Trophoblast cell (in vitro differentiated cells and primary cell): ENCODE data around the gene JUP.

Experiments
- DNase-seq, 2 donors: peaks; one replicate each; pipeline ENCODE4 v3.0.0-alpha.2; 2016
- H2AFZ ChIP-seq: 2 replicates; pipeline ENCODE4 v1.6.1; 2013; ENCODE audit warnings: low read length, moderate library complexity, mild to moderate bottlenecking; ENCODE audit not compliant: insufficient read depth, poor library complexity
- H2AK5ac ChIP-seq: 2 replicates; pipeline ENCODE4 v1.6.1; 2013; ENCODE audit warnings: mild to moderate bottlenecking, low read length
- H2BK120ac ChIP-seq: 2 replicates; pipeline ENCODE4 v1.6.1; 2013; ENCODE audit warnings: low read length, mild to moderate bottlenecking, moderate library complexity; ENCODE audit not compliant: insufficient read depth, poor library complexity
- H2BK12ac ChIP-seq: 2 replicates; pipeline ENCODE4 v1.6.1; 2013; ENCODE audit warnings: mild to moderate bottlenecking, low read length, moderate library complexity
- H2BK5ac ChIP-seq: 2 replicates; pipeline ENCODE4 v1.6.1; 2013; ENCODE audit warnings: low read length, low read depth, moderate library complexity, mild to moderate bottlenecking; ENCODE audit not compliant: poor library complexity
- H3K14ac ChIP-seq: 2 replicates; pipeline ENCODE4 v1.6.1; 2013; ENCODE audit warnings: mild to moderate bottlenecking, low read length
- H3K18ac ChIP-seq: 2 replicates; pipeline ENCODE4 v1.6.1; 2013; ENCODE audit warnings: mild to moderate bottlenecking, low read length
- H3K23ac ChIP-seq: 2 replicates; pipeline ENCODE4 v1.6.1; 2013; ENCODE audit warnings: low read length
- H3K27ac ChIP-seq: 2 replicates; pipeline ENCODE4 v1.5.1; 2013; ENCODE audit warnings: low read depth, mild to moderate bottlenecking, inconsistent platforms, low read length, moderate library complexity
- H3K27me3 ChIP-seq: 2 replicates; pipeline ENCODE4 v1.6.1; 2013; ENCODE audit warnings: inconsistent platforms, mild to moderate bottlenecking, low read length, moderate library complexity; ENCODE audit not compliant: insufficient read depth
- H3K36me3 ChIP-seq, 2 experiments: 1 replicate in 1 of 2; 2 replicates in 1 of 2; pipeline ENCODE4 v1.6.1; 2013; ENCODE audit warnings: low read length in 2 of 2, mild to moderate bottlenecking in 2 of 2, moderate library complexity in 1 of 2; ENCODE audit not compliant: insufficient read depth in 2 of 2, control insufficient read depth in 1 of 2
- H3K4ac ChIP-seq: 2 replicates; pipeline ENCODE4 v1.6.1; 2013; ENCODE audit warnings: low read depth, mild to moderate bottlenecking, low read length, moderate library complexity
- H3K4me1 ChIP-seq, 2 experiments: 1 replicate in 1 of 2; 2 replicates in 1 of 2; pipeline ENCODE4 v1.6.1; 2013; ENCODE audit warnings: low read length in 2 of 2, mild to moderate bottlenecking in 2 of 2, moderate library complexity in 1 of 2; ENCODE audit not compliant: insufficient read depth in 2 of 2, control insufficient read depth in 1 of 2
- H3K4me2 ChIP-seq: 2 replicates; pipeline ENCODE4 v1.6.1; 2013; ENCODE audit warnings: inconsistent platforms, mild to moderate bottlenecking, low read length, moderate library complexity
- H3K4me3 ChIP-seq: 2 replicates; pipeline ENCODE4 v1.5.1; 2013; ENCODE audit warnings: mild to moderate bottlenecking, low read depth, low read length, inconsistent platforms
- H3K79me1 ChIP-seq: one replicate; pipeline ENCODE4 v1.6.1; 2013; ENCODE audit warnings: low read length
- H3K79me2 ChIP-seq: 2 replicates; pipeline ENCODE4 v1.6.1; 2013; ENCODE audit warnings: low read length, mild to moderate bottlenecking; ENCODE audit not compliant: control insufficient read depth, insufficient read depth, poor library complexity
- H3K9ac ChIP-seq: 2 replicates; pipeline ENCODE4 v1.6.1; 2013; ENCODE audit warnings: mild to moderate bottlenecking, low read length
- H3K9me3 ChIP-seq: 2 replicates; pipeline ENCODE4 v1.6.1; 2013; ENCODE audit warnings: low read depth, mild to moderate bottlenecking, control low read depth, inconsistent platforms, low read length; ENCODE audit not compliant: insufficient read depth
- H4K12ac ChIP-seq: 2 replicates; pipeline ENCODE4 v1.6.1; 2013; ENCODE audit warnings: low read depth, mild to moderate bottlenecking, low read length, moderate library complexity
- H4K8ac ChIP-seq: 2 replicates; pipeline ENCODE4 v1.6.1; 2013; ENCODE audit warnings: low read depth, mild to moderate bottlenecking, low read length, moderate library complexity
- H4K91ac ChIP-seq: one replicate; pipeline ENCODE4 v1.6.1; 2013; ENCODE audit warnings: low read depth, mild to moderate bottlenecking, low read length, moderate library complexity
- WGBS: extraction: QIAGEN DNeasy Blood & Tissue Kit; methylation state at CpG from one replicate; pipeline ENCODE4 v1.1.7; 2013; ENCODE audit warnings: missing lambda C conversion rate; ENCODE audit not compliant: insufficient read length, insufficient coverage; ENCODE audit errors: extremely low coverage; 5-methylcytosine and 5-hydroxymethylcytosine counted together

Gene JUP

DNA sequence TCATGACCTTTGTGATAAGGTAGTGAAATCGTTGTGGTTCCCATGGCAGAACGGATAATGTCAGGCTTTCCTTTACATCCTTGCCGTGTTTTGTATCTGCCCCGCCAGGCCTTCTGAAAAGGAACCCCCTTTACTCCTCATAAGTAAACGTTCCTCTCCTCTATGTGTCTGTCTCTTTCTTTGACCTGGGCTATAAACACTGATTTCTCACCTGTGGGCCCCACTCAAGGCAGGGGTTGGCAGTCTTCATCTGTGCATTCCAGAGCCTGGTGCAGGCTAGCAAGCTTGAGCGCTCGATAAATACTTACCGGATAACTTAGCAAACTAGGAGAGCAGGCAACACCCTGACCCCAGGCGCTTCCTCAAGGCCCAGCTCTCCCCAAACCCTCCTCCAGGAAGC is 44.8 kb downstream of the JUP start:
- Histone ChIP-seq H4K91ac (no peak overlapping the region), H3K9ac (no peak overlapping the region), H3K14ac (no peak overlapping the region), H2BK120ac (no peak overlapping the region), H3K79me1 (peaks cover 4% of the 10 kb centered on the region), H4K8ac (no peak overlapping the region), H3K23ac (no peak overlapping the region), H3K4me1 (no peaks in the 10 kb centered on the region), H2BK12ac (no peak overlapping the region), H3K79me2 (no peaks in the 10 kb centered on the region), H3K27me3 (no peaks in the 10 kb centered on the region), H3K27ac (no peak overlapping the region), H2AK5ac (no peak overlapping the region), H3K4me3 (no peak overlapping the region), H2BK5ac (no peak overlapping the region), H3K4me2 (no peak overlapping the region), H3K4ac (no peak overlapping the region), H3K18ac (no peak overlapping the region), H4K12ac (no peak overlapping the region), H3K36me3 (no peaks in the 10 kb centered on the region), H2AFZ (no peak overlapping the region), H3K9me3 (no peaks in the 10 kb centered on the region)
- no CpG with 5 or more reads among the region's 9 CpGs for WGBS
- DNase-seq = no peak

- Histone ChIP-seq H3K4ac (no peak overlapping the region), H3K36me3 (no peaks in the 10 kb centered on the region), H4K8ac (no peak overlapping the region), H4K12ac (no peak overlapping the region), H3K4me3 (no peak overlapping the region), H3K27ac (no peak overlapping the region), H3K79me2 (no peaks in the 10 kb centered on the region), H2BK120ac (no peak overlapping the region), H2AFZ (no peak overlapping the region), H2BK12ac (no peak overlapping the region), H3K4me2 (no peak overlapping the region), H3K14ac (no peak overlapping the region), H3K27me3 (peaks cover 4% of the 10 kb centered on the region), H4K91ac (no peak overlapping the region), H3K4me1 (no peaks in the 10 kb centered on the region), H2AK5ac (no peak overlapping the region), H3K18ac (no peak overlapping the region), H3K9me3 (no peaks in the 10 kb centered on the region), H3K79me1 (peaks cover 4% of the 10 kb centered on the region), H3K9ac (no peak overlapping the region), H3K23ac (no peak overlapping the region), H2BK5ac (no peak overlapping the region)
- no peak for DNase-seq
- no CpG with 5 or more reads among the region's 5 CpGs for WGBS
These were observed 46.0 kb downstream of the JUP start for GRCh38 chr17:41740506-41740905.

- Histone ChIP-seq H3K4me3 (no peak overlapping the region), H4K8ac (no peak overlapping the region), H3K4me1 (peaks cover 0 to 2% of the 10 kb centered on the region in 2 experiments), H3K4ac (no peak overlapping the region), H4K12ac (no peak overlapping the region), H2BK12ac (no peak overlapping the region), H3K4me2 (no peak overlapping the region), H3K36me3 (no peaks in the 10 kb centered on the region), H3K23ac (no peak overlapping the region), H3K9me3 (no peaks in the 10 kb centered on the region), H2AFZ (no peak overlapping the region), H2BK120ac (no peak overlapping the region), H3K27me3 (peaks cover 11% of the 10 kb centered on the region), H2BK5ac (no peak overlapping the region), H3K14ac (no peak overlapping the region), H3K79me1 (peaks cover 4% of the 10 kb centered on the region), H4K91ac (no peak overlapping the region), H3K27ac (no peak overlapping the region), H2AK5ac (no peak overlapping the region), H3K79me2 (no peaks in the 10 kb centered on the region), H3K9ac (no peak overlapping the region), H3K18ac (no peak overlapping the region)
- DNase-seq = peak in 1 of 2 donors; percentile 32
- WGBS = no CpG with 5 or more reads among the region's 9 CpGs
These were observed 46.7 kb downstream of the JUP start for GRCh38 chr17:41739661-41740352.

DNA sequence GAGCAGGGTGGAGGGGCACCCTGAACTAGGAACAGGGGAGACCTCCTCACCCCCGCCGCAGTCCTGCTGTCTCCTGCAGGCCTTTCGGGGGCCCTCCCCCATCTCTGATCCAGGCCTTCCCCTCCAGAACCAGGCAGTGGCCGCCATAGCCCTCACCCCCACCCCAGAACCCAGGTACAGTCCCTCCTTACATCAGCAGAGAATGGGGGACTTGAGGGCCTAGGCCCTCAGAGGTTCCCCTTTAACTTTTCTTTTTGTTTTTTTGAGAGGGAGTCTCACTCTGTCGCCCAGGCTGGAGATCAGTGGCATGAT is 47.8 kb downstream of the JUP start:
- WGBS = no CpG with 5 or more reads among the region's 5 CpGs
- Histone ChIP-seq H4K12ac (peak overlapping the region; percentile 55), H2AK5ac (no peak overlapping the region), H4K91ac (peak overlapping the region; percentile 89), H3K4ac (no peak overlapping the region), H3K4me3 (no peak overlapping the region), H3K14ac (peak overlapping the region; percentile 57), H3K4me2 (no peak overlapping the region), H3K79me2 (no peaks in the 10 kb centered on the region), H3K79me1 (peaks cover 7% of the 10 kb centered on the region), H3K27ac (no peak overlapping the region), H3K4me1 (peaks cover 7 to 11% of the 10 kb centered on the region in 2 experiments), H2BK12ac (peak overlapping the region; percentile 14), H3K36me3 (no peaks in the 10 kb centered on the region), H2BK120ac (no peak overlapping the region), H4K8ac (peak overlapping the region; percentile 43), H3K9ac (no peak overlapping the region), H2AFZ (no peak overlapping the region), H3K27me3 (peaks cover 22% of the 10 kb centered on the region), H2BK5ac (no peak overlapping the region), H3K18ac (no peak overlapping the region), H3K9me3 (no peaks in the 10 kb centered on the region), H3K23ac (no peak overlapping the region)
- DNase-seq = no peak
